ENCODE data around the gene GP1BB. TPM values are rescaled to one million over a fixed set of nuclear protein-coding genes. Genes with fewer than 3 reads are reported as not detected.

GP1BB gene
- total RNA-seq, 2 experiments from 2014 or later, result not detected

Other genes starting within 250 kb of the GP1BB start
- gene UFD1, start 244.3 kb upstream of the GP1BB start, total RNA-seq, result 100 to 1,000 TPM in 1 of 2 experiments, 10 to 100 TPM in 1; 80.1 to 111 TPM
- gene CDC45, start 243.6 kb upstream of the GP1BB start, total RNA-seq, result 100 to 1,000 TPM in 1 of 2 experiments, 10 to 100 TPM in 1; 94.8 to 104 TPM
- gene CLDN5, start 199.1 kb upstream of the GP1BB start, total RNA-seq, result not detected
- gene SEPTIN5, start 9.0 kb upstream of the GP1BB start, total RNA-seq, result under 1 TPM in 1 of 2 experiments, not detected in 1; 0.30 TPM
- 1 to 10 TPM in 1 of 2 experiments, under 1 TPM in 1; 0.91 to 1.1 TPM for gene TBX1, start 37.2 kb downstream of the GP1BB start, total RNA-seq
- 10 to 100 TPM; 13.7 to 14.7 TPM for gene GNB1L, start 131.3 kb downstream of the GP1BB start, total RNA-seq
- gene RTL10, start 131.3 kb downstream of the GP1BB start, total RNA-seq, result 10 to 100 TPM; 12.8 to 15.9 TPM
- 10 to 100 TPM; 92.6 to 95.3 TPM for gene COMT, start 218.2 kb downstream of the GP1BB start, total RNA-seq
- 10 to 100 TPM; 20.5 to 23.1 TPM for gene TXNRD2, start 218.3 kb downstream of the GP1BB start, total RNA-seq